Keratinocyte (primary cell): ENCODE measurements around the gene CDHR3. TPM values are rescaled to one million over a fixed set of nuclear protein-coding genes. Genes with fewer than 3 reads are reported as not detected.
"Not testable (repeated sequence)": the region's sequence is repeated elsewhere in the genome, so short reads cannot be mapped to it uniquely, and the experiment has no call there.

ENCODE experiments used
- DNase-seq: peaks from one replicate; pipeline ENCODE4 v3.0.0-alpha.2; 2011; ENCODE audit warnings: low read depth, missing footprints, low spot score
- FAIRE-seq: peaks from 2 replicates; lab custom pipeline; 2011; peaks lifted over from hg19 to GRCh38; lab: Jason Lieb, UNC
- H2AFZ ChIP-seq: 2 replicates; pipeline ENCODE4 v1.6.0; 2012; ENCODE audit warnings: low read length, control low read depth, inconsistent platforms; ENCODE audit not compliant: control insufficient read depth
- H3K27ac ChIP-seq: 2 replicates; pipeline ENCODE4 v1.5.1; 2011; ENCODE audit warnings: low read length; ENCODE audit not compliant: control insufficient read depth, insufficient read depth
- H3K27me3 ChIP-seq: 3 replicates; pipeline ENCODE4 v1.6.0; 2011; ENCODE audit warnings: low read length; ENCODE audit not compliant: control insufficient read depth, insufficient read depth; ENCODE audit errors: extremely low read depth
- H3K36me3 ChIP-seq, 2 experiments: 2 replicates in 1 of 2; 3 replicates in 1 of 2; pipeline ENCODE4 v1.5.1; 2011; ENCODE audit warnings: low read length in 2 of 2, mild to moderate bottlenecking in 1 of 2; ENCODE audit not compliant: control insufficient read depth in 2 of 2, insufficient read depth in 2 of 2; ENCODE audit errors: extremely low read depth in 1 of 2
- H3K4me1 ChIP-seq: 3 replicates; pipeline ENCODE4 v1.5.1; 2011; ENCODE audit warnings: low read length; ENCODE audit not compliant: control insufficient read depth, insufficient read depth; ENCODE audit errors: extremely low read depth
- H3K4me2 ChIP-seq: 3 replicates; pipeline ENCODE4 v1.6.0; 2011; ENCODE audit warnings: low read depth, low read length; ENCODE audit not compliant: control insufficient read depth, insufficient read depth; ENCODE audit errors: extremely low read depth
- H3K4me3 ChIP-seq, 3 experiments: fragments of 200-600 bp in 1 of 3; sonication (generic) in 1 of 3; 2 replicates in 2 of 3; 3 replicates in 1 of 3; pipeline ENCODE4 v1.5.1; 2011 to 2016; ENCODE audit warnings: low read length in 3 of 3, mild to moderate bottlenecking in 3 of 3, control low read depth in 2 of 3, inconsistent platforms in 1 of 3, low read depth in 1 of 3, mixed read lengths in 1 of 3, mixed run types in 1 of 3, moderate library complexity in 1 of 3; ENCODE audit not compliant: control insufficient read depth in 2 of 3, insufficient read depth in 2 of 3; ENCODE audit errors: extremely low read depth in 1 of 3
- H3K79me2 ChIP-seq: 2 replicates; pipeline ENCODE4 v1.6.0; 2012; ENCODE audit warnings: low read length; ENCODE audit not compliant: control insufficient read depth, insufficient read depth
- H3K9ac ChIP-seq: 3 replicates; pipeline ENCODE4 v1.6.0; 2011; ENCODE audit warnings: low read length; ENCODE audit not compliant: control insufficient read depth, insufficient read depth; ENCODE audit errors: extremely low read depth
- H3K9me1 ChIP-seq: 3 replicates; pipeline ENCODE4 v1.6.0; 2011; ENCODE audit warnings: low read length; ENCODE audit not compliant: control insufficient read depth, insufficient read depth; ENCODE audit errors: extremely low read depth
- H3K9me3 ChIP-seq: 2 replicates; pipeline ENCODE4 v1.5.1; 2012; ENCODE audit warnings: low read depth, low read length; ENCODE audit not compliant: control insufficient read depth
- H4K20me1 ChIP-seq: 3 replicates; pipeline ENCODE4 v1.6.0; 2011; ENCODE audit warnings: low read length; ENCODE audit not compliant: control insufficient read depth, insufficient read depth; ENCODE audit errors: extremely low read depth
- CTCF ChIP-seq, 3 experiments: IDR thresholded peaks in 1 of 3; conservative IDR thresholded peaks in 1 of 3; optimal IDR thresholded peaks in 1 of 3; 2 replicates in 2 of 3; 3 replicates in 1 of 3; pipeline versions ENCODE3 to v1.5.1; 2011; ENCODE audit warnings: low read length in 3 of 3, mild to moderate bottlenecking in 3 of 3, moderate library complexity in 2 of 3, control low read depth in 1 of 3, inconsistent platforms in 1 of 3; ENCODE audit not compliant: insufficient read depth in 2 of 3; ENCODE audit errors: extremely low read depth in 1 of 3
- EZH2 ChIP-seq: IDR thresholded peaks from one replicate; pipeline ENCODE4 v1.6.1; 2012; ENCODE audit warnings: inconsistent platforms, mild to moderate bottlenecking, low read length, moderate library complexity
- dilution Hi-C: fragments of 300-500 bp; cut with MboI; formaldehyde crosslinking; loops from one replicate; pipeline ENCODE4 v1.7.0; 2020; ENCODE audit warnings: low sequenced_read_pairs; ENCODE audit not compliant: extremely low pct_ligation_motif_present
- polyA plus RNA-seq, 5 experiments: library from polyadenylated mRNA; depleted of rRNA in 3 of 5; stranded (reverse) in 3 of 5; stranded (forward) in 1 of 5; unstranded in 1 of 5; fragments of >200 nt; gene quantifications; 1 replicate in 1 of 5; 2 replicates in 3 of 5; 3 replicates in 1 of 5; pipeline versions ENCODE4 v1.2.1 to v1.2.3, GENCODE V29; 2011 to 2012; ENCODE audit warnings: missing spikeins in 2 of 5, low read depth in 1 of 5, low replicate concordance in 1 of 5

Gene CDHR3
- polyA plus RNA-seq, 1 donor (not counting 4 experiments of a cell fraction or from before 2014, with no cell fraction given): 1.2 TPM

DNA sequence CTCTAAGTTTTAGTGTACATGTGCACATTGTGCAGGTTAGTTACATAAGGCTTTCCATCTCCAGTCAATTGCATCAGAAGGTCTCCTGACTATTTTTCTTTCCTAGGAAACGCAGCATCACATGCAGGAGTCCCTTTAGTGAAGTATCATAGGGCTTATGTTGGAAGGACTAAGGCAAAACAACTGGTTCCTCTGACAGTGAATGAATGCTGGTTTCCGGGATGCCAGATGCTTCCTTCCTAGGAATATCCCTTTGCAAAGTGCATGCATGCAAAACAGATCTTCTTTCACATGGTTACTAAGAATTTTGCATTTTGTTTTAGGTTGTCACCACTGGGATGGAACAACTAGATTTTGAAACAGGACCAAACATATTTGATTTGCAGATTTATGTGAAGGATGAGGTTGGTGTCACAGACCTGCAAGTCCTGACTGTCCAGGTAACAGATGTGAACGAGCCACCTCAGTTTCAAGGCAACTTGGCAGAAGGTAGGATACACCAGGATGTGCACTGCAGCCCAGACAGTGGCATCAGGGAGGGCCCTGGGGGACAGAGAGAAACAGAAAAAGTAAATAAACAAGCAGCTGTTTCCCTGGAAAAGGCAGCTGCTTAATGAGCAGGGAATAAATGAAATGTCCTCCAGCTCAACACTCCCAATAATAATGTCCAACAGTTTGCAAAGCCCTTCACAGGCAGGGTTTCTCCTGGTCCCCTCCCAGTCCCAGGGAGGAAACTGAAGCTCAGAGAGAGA is 17.8 kb downstream of the CDHR3 start:
- no peaks in the 10 kb centered on the region for H4K20me1 ChIP-seq

GRCh38 chr7:105982388-105982787 is 19.3 kb downstream of the CDHR3 start:
- dilution Hi-C loops: no loop called here

More for the DNA sequence above, 17.8 kb downstream of the CDHR3 start:
- TF ChIP-seq CTCF (optimal IDR thresholded peaks at IDR 0.05 in 1 of 3, IDR thresholded peaks at IDR 0.05 in 1 of 3, conservative IDR thresholded peaks at IDR 0.05 in 1 of 3; ENCODE audit: extremely low read depth in 1 of 3, insufficient read depth in 2 of 3, low read length in 3 of 3) (no peak), EZH2 (no peak)
- H3K27ac ChIP-seq: no peak overlapping the region
- H3K4me3 ChIP-seq: no peak overlapping the region
- no peaks in the 10 kb centered on the region for H3K79me2 ChIP-seq
- no peaks in the 10 kb centered on the region for H3K36me3 ChIP-seq
- H3K9ac ChIP-seq: no peak overlapping the region
- H3K9me1 ChIP-seq: no peaks in the 10 kb centered on the region
- dilution Hi-C loops: no loop called here
- no peak overlapping the region for H2AFZ ChIP-seq
- no peaks in the 10 kb centered on the region for H3K9me3 ChIP-seq
- DNase-seq: no peak
- H3K4me2 ChIP-seq: no peak overlapping the region
- peaks cover 8% of the 10 kb centered on the region for H3K27me3 ChIP-seq
- no peak for FAIRE-seq
- H3K4me1 ChIP-seq: no peaks in the 10 kb centered on the region

GRCh38 chr7:105984808-105985207 is 21.7 kb downstream of the CDHR3 start:
- H3K27me3 ChIP-seq, H3K4me3 ChIP-seq, H3K9me1 ChIP-seq, H4K20me1 ChIP-seq, H2AFZ ChIP-seq, FAIRE-seq, H3K9ac ChIP-seq, DNase-seq, H3K4me2 ChIP-seq, H3K4me1 ChIP-seq, H3K79me2 ChIP-seq, H3K27ac ChIP-seq, H3K9me3 ChIP-seq, dilution Hi-C loops, H3K36me3 ChIP-seq: not testable (repeated sequence)

More at GRCh38 chr7:105982388-105982787, 19.3 kb downstream of the CDHR3 start:
- H3K27ac ChIP-seq: no peak overlapping the region
- H3K9ac ChIP-seq: no peak overlapping the region
- no peak for TF ChIP-seq EZH2
- TF ChIP-seq CTCF (optimal IDR thresholded peaks at IDR 0.05 in 1 of 3, IDR thresholded peaks at IDR 0.05 in 1 of 3, conservative IDR thresholded peaks at IDR 0.05 in 1 of 3; ENCODE audit: extremely low read depth in 1 of 3, insufficient read depth in 2 of 3, low read length in 3 of 3): no peak
- H3K9me1 ChIP-seq: no peaks in the 10 kb centered on the region
- no peak overlapping the region for H3K4me3 ChIP-seq
- peaks cover 8% of the 10 kb centered on the region for H3K27me3 ChIP-seq
- no peaks in the 10 kb centered on the region for H3K36me3 ChIP-seq
- DNase-seq: no peak
- H3K79me2 ChIP-seq: no peaks in the 10 kb centered on the region
- no peak overlapping the region for H3K4me2 ChIP-seq
- no peaks in the 10 kb centered on the region for H3K9me3 ChIP-seq
- no peaks in the 10 kb centered on the region for H3K4me1 ChIP-seq
- no peak for FAIRE-seq
- no peaks in the 10 kb centered on the region for H4K20me1 ChIP-seq
- H2AFZ ChIP-seq: no peak overlapping the region
